GM21576 (cell line): ENCODE results near the gene POLR3B.

ENCODE experiments used
- ATAC-seq: cut with Tn5 transposase; IDR thresholded peaks from one replicate; pipeline ENCODE4 v1.9.1; 2021; ENCODE audit warnings: mild to moderate bottlenecking, moderate library complexity; ENCODE audit not compliant: unreplicated experiment

Gene POLR3B

DNA sequence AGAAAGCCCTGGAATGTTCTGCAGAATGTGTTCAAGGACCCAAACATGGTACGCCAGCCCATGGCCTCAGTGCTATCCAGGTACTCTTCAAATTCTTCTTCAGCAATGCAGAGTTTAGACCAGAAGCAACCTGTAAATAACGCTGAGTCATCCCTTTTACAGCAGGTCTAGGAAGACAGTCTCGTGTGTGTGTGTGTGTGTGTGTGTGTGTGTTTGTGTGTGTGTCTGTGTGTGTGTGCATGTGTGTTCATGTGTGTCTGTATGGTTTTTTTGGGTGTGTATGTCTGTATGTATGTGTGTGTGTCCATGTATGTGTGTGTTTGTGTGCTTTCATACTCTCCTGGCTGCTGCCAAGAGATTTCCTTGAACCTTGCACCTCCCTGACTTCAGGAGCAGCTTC is 165.2 kb downstream of the POLR3B start:
- no peak for ATAC-seq

DNA sequence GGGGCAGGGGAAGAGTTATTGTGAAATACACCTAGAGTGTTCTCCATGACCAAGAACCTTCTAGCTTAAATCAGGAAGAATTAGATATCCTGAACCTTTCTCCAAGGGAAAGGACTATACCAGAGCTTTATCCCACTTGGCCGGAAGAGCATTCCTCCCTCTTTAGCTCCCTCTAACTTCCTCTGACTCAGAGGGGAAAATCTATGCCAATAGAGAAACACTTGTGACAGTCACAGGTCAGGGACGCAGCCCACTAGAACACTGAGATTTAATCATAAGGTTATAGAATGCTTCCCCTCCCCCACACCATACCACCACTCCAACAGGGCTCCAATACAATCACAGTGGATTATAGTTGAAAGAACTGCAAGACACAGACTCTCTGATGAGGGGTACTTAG is 169.8 kb downstream of the POLR3B start:
- ATAC-seq: no peak

DNA sequence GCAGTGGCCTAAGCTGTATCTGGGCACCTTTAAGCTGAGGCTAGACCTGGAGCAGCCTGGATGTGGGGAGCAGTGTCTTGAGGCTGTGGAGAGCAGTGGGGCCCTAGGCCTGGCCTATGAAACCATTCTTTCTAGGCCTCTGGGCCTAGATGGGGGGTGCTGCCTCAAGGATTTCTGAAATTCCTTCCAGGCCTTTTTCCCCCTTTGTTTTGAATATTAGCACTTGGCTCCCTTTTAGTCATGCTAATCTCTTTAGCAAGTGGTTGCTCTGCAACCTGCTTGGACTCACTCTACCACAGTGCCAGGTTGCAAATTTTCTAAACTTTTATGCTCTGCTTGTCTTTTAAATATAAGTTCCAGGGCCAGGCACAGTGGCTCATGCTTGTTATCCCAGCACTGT is 183.7 kb downstream of the POLR3B start:
- no peak for ATAC-seq

DNA sequence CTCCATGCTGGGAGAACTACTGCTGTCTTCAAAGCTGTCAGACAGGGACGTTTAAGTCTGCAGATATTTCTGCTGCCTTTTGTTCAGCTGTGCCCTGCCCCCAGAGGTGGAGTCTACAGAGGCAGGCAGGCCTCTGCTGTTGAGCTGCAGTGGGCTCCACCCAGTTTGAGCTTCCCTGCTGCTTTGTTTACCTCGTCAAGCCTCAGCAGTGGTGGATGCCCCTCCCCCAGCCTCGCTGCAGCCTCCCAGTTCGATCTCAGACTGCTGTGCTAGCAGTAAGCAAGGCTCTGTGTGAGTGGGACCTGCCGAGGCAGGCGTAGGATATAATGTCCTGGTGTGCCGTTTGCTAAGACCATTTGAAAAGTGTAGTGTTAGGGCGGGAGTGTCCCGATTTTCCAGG is 193.9 kb downstream of the POLR3B start:
- ATAC-seq: no peak

DNA sequence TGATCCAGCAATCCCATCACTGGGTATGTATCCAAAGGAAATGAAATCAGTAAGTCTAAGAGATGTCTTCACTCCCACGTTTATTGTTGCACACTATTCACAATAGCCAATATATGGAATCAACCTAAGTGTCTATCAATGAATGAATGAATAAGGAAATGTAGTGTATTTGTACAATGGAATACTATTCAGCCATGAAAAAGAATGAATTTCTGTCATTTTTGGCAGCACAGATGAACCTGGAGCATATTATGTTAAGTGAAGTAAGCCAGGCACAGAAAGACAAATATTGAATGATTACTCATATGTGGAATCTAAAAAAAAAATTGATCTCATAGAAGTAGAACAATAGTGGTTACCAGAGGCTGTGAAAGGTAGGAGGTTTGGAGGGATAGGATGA is 194.7 kb downstream of the POLR3B start:
- ATAC-seq: no peak
